ENCODE measurements around the gene SORCS2. TPM values are rescaled to one million over a fixed set of nuclear protein-coding genes. Genes with fewer than 3 reads are reported as not detected.

SORCS2 gene
- total and polyA plus RNA-seq, 2 of the 8 experiments (the other 6 are each of a cell fraction or from before 2014, with no cell fraction given), result 0.36 to 1.8 TPM

DNA sequence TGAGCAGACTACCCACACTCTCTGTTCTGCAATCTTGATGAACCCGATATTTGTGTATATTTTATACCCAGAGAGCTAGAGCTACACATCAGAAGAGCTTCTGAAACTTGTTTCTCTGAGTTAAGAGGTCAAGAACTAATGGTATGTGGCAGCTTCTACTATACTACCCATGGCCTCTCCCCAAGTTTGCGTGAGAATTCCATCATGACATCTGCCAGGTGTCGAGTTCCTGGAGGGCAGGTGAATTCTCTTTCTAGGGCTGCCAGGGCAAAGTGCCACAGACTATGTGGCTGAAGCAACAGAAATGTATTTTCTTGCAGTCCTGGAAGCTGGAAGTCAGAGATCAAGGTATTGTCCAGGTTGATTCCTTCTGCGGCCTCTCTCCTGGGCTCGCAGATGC is 4.4 kb downstream of the SORCS2 start:
- POLR2A ChIA-PET (ENCODE audit: partially characterized antibody), result interaction anchor here (1.2 kb wide), 1 partner anchor 12 kb away, joined by 3 read pairs; no protein-coding TSS in a partner anchor
- Histone ChIP-seq H3K4ac (replicated peaks; ENCODE audit: insufficient read length, low read depth, low read length) (no peak overlapping the region), H2BK15ac (ENCODE audit: low read length) (no peak overlapping the region), H2AFZ (ENCODE audit: low read length) (no peak overlapping the region), H2BK20ac (ENCODE audit: low read length) (no peak overlapping the region), H3K23me2 (ENCODE audit: low read depth, low read length) (peaks cover 8% of the 10 kb centered on the region; the same call in 1 of the 2 replicates), H3K9me3 (ENCODE audit: insufficient read depth in 2 of 2, low read depth in 1 of 2, low read length in 1 of 2) (no peaks in the 10 kb centered on the region), H3K27ac (ENCODE audit: low read depth, low read length) (no peak overlapping the region), H3K4me1 (replicated peaks in 1 of 4; ENCODE audit: control insufficient read depth in 3 of 4, insufficient read depth in 4 of 4, low read length in 3 of 4) (peaks cover 0 to 13% (median 9%) of the 10 kb centered on the region in 4 experiments; a peak in 6 of 7 replicates), H4K91ac (replicated peaks; ENCODE audit: insufficient read length, low read length) (no peak overlapping the region), H3K4me2 (ENCODE audit: insufficient read depth in 1 of 2, low read depth in 2 of 2, low read length in 2 of 2) (no peak overlapping the region), H2AK5ac (ENCODE audit: low read depth, low read length) (no peak overlapping the region), H3K27me3 (replicated peaks in 1 of 4; ENCODE audit: control insufficient read depth in 3 of 4, extremely low read depth in 1 of 4, insufficient read depth in 3 of 4, low read length in 3 of 4) (peaks cover 10 to 32% (median 26%) of the 10 kb centered on the region in 4 experiments), H4K5ac (ENCODE audit: insufficient read length, low read depth, low read length) (no peak overlapping the region), H2BK5ac (ENCODE audit: low read depth, low read length) (no peak overlapping the region), H3K4me3 (ENCODE audit: extremely low read depth in 1 of 4, insufficient read depth in 2 of 4, low read depth in 3 of 4, low read length in 4 of 4) (no peak overlapping the region), H3K79me2 (ENCODE audit: control insufficient read depth in 1 of 2, insufficient read depth in 2 of 2, low read length in 2 of 2) (no peaks in the 10 kb centered on the region), H4K20me1 (replicated peaks in 1 of 2; ENCODE audit: control insufficient read depth in 1 of 2, insufficient read depth in 2 of 2, low read length in 2 of 2) (peaks cover 0 to 1% of the 10 kb centered on the region in 2 experiments), H3K23ac (ENCODE audit: insufficient read length) (no peak overlapping the region), H3K56ac (replicated peaks; ENCODE audit: insufficient read length, low read depth, low read length) (no peak overlapping the region), H3K18ac (ENCODE audit: extremely low read depth, low read length) (no peak overlapping the region; the same call in 1 of the 2 replicates), H2BK120ac (replicated peaks; ENCODE audit: low read depth, low read length) (no peak overlapping the region), H2BK12ac (ENCODE audit: low read depth, low read length) (no peak overlapping the region), H3K9ac (replicated peaks in 1 of 4; ENCODE audit: extremely low read depth in 1 of 4, low read depth in 3 of 4, low read length in 3 of 4) (no peak overlapping the region), H3K79me1 (ENCODE audit: low read depth, low read length) (no peaks in the 10 kb centered on the region), H4K8ac (ENCODE audit: extremely low read depth, insufficient read depth, low read length) (no peak overlapping the region), H3K14ac (ENCODE audit: insufficient read length) (no peak overlapping the region), H3K36me3 (ENCODE audit: control insufficient read depth in 2 of 4, insufficient read depth in 4 of 4, low read length in 3 of 4) (no peaks in the 10 kb centered on the region)
- DNase-seq (ENCODE audit: low read depth in 1 of 2, low spot score in 2 of 2) (no peak), FAIRE-seq (no peak)
- CTCF ChIA-PET (ENCODE audit: partially characterized antibody), result interaction anchor here (0.6 to 4.2 kb wide), 7 partner anchors 9 to 1152 kb away, joined by 3 to 38 read pairs (median 5); no protein-coding TSS in a partner anchor
- WGBS, 2 experiments (ENCODE audit: extremely low coverage in 1 of 2, insufficient coverage in 1 of 2, insufficient read length in 1 of 2, insufficient replicate concordance in 2 of 2, low coverage in 1 of 2, low lambda C conversion rate in 2 of 2, missing lambda C conversion rate in 1 of 2), result 81% methylated on average over 5 of the region's 5 CpGs; no CpG with 5 or more reads in 1 of the 2 experiments
- TF ChIP-seq NRF1 (IDR thresholded peaks at IDR 0.05; ENCODE audit: low read depth, low read length), result no peak
- TF ChIP-seq HDAC2 (IDR thresholded peaks at IDR 0.05; ENCODE audit: borderline replicate concordance in 1 of 2, low read depth in 2 of 2, low read length in 2 of 2), result no peak
- no peak for TF ChIP-seq CREB1 (IDR thresholded peaks at IDR 0.05)
- TF ChIP-seq RBBP5 (IDR thresholded peaks at IDR 0.05; ENCODE audit: borderline replicate concordance, low read depth, low read length), result no peak
- TF ChIP-seq KDM4A (IDR thresholded peaks at IDR 0.05; ENCODE audit: low read depth, low read length, severe bottlenecking), result no peak
- no peak for TF ChIP-seq BACH1 (IDR thresholded peaks at IDR 0.05; ENCODE audit: low read length)
- TF ChIP-seq RFX5 (IDR thresholded peaks at IDR 0.05; ENCODE audit: borderline replicate concordance, low read depth, low read length), result no peak
- no peak for TF ChIP-seq EP300 (IDR thresholded peaks at IDR 0.05; ENCODE audit: borderline replicate concordance in 1 of 2, low read depth in 2 of 2, low read length in 2 of 2)
- TF ChIP-seq KDM1A (IDR thresholded peaks at IDR 0.05; ENCODE audit: borderline replicate concordance, low read length), result no peak
- no peak for TF ChIP-seq EZH2 (IDR thresholded peaks at IDR 0.05; ENCODE audit: low read depth, low read length, severe bottlenecking)
- no peak for TF ChIP-seq RAD21 (IDR thresholded peaks at IDR 0.05 in 1 of 2, conservative IDR thresholded peaks at IDR 0.05 in 1 of 2; ENCODE audit: low read depth in 2 of 2, low read length in 2 of 2)
- TF ChIP-seq CBX8 (IDR thresholded peaks at IDR 0.05; ENCODE audit: borderline replicate concordance, low read depth, low read length), result no peak
- no peak for TF ChIP-seq SP1 (IDR thresholded peaks at IDR 0.05; ENCODE audit: low read depth, low read length)
